DMS53 (cell line): ENCODE results near the gene IGSF3.
A peak's percentile ranks its signal among the peaks of the same experiment; 100 is the strongest.

ENCODE experiments used
- DNase-seq: peaks from one replicate; lab custom pipeline; 2025; lab: John Stamatoyannopoulos, UW

Gene IGSF3

DNA sequence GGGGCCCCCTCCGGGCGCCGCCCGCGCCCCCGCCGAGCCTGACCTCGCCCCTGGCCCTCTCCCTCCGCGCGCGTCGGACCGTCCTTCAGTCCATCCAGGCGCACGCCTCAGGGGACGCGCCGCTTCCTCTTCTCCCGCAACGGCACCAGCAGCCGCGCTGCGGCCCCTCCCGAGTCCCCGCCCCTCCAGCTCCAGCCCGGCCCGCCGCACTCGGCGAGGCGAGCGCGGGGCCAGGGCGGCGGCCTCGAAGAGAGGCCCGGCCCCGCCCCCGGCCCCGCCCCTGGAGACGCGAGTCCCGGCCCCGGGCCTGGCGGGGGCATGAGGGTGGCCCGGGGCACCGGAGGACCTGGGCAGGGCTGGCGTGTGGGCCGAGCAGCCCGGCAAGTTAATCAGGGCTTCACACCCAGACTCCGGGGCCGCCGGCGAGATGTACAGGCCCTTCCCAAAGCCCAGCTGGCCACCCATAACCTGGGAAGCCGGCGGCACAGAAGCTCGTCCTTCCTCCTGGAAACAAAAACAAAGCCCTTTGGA is at the start of gene IGSF3:
Gene IGSF3, minus strand, starts transcription at position 159 of the 531 bp plus-strand sequence. CDS start 1,407 bp downstream, outside the sequence.
- DNase-seq = peak; percentile 75

DNA sequence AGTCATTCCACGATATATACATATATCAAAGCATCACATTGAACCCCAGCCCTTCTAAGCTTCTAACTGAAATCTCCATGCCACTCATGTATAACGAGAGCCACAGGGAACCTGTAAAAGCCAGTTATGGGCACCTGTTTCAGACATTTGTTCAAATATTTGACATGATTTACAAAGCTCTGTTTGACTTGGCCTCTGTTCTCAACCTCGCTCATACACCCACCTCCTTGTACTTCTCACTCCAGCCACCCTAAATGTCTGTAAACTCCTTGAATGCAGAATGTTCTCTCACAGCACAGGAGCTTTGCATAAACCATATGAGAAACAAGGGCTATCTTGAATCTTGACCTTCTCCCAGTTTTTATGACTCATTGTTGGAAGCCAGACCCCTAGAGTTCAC is 49.8 kb upstream of the IGSF3 start:
- peak; percentile 56 for DNase-seq

DNA sequence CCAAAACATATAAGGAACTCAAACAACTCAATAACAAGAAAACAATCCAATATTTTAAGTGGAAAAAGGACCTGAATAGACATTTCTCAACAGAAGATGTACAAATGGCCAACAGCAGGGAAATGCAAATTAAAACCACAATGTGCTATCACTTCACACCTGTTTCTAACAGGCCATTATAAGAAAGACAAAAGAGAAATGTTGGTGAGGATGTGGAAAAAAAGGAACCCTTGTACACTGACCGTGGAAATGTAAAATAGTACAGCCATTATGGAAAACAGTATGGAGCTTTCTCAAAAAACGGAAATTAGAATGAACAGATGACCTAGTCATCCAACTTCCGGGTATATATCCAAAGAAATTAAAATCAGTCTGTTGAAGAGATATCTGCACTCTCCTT is 48.9 kb upstream of the IGSF3 start:
- no peak for DNase-seq

DNA sequence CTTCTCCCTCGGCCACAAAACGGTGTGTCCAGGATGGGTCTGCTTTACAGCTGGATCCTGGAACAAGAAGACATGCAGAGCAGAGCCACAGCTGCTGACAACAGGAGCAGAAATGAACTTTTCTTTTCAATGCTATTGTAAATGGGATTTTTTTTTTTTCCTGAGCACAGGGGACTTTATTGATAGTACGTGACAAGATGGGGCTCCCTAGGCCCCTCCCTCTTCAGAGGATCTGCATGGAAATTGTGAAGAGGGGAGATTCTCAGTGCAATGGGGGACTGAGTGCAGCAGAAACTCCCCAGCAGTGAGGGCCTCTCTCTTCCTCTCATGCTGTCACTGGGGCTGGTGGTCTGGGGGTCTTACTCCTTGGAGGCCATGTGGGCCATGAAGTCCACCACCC is 45.9 kb upstream of the IGSF3 start:
- no peak for DNase-seq

DNA sequence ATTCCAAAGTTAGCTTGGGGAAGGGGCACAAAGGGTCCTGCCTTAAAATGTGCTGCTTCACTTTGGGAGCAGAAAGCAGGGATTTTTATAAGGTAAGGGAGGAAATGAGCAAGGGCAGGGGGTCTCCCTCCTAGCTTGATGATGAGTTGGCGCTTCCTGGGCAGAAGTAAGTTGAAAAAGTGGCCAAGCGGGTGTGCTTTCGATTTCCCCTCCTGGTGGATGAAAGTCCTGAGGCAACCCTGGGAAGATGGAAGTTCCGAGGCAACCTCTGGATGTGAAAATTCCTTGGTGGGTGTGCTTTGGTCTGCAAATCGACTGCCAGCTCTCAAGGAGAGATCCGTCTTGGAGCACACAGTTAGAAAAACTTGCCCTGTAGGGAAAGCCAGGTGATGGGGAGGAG is 45.0 kb upstream of the IGSF3 start:
- DNase-seq = no peak

DNA sequence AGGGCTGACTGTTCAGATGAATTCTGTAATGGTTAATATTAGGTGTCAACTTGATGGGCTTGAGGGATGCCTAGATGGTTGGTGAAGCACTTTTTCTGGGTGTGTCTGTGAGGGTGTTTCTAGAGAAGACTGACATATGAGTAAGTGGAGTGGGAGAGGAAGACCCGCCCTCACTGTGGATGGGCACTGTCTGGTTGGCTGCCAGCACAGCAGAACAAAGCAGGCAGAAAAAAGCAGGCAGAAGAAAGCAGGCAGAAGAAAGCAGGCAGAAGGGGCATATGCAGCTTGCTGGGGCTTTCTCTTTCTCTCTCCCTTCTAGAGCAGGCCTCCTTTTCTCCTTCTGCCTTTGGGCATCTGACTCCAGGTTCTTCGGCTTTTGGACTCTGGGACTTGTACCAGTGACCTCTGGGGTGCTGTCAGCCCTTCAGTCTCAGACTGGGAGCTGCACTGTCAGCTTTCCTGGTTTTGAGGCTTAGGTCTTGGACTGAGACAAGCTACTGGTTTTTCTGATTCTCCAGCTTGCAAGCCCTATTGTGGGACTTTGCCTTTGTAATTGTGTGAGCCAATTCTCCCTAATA is 43.8 kb upstream of the IGSF3 start:
- DNase-seq = peak; percentile 50

DNA sequence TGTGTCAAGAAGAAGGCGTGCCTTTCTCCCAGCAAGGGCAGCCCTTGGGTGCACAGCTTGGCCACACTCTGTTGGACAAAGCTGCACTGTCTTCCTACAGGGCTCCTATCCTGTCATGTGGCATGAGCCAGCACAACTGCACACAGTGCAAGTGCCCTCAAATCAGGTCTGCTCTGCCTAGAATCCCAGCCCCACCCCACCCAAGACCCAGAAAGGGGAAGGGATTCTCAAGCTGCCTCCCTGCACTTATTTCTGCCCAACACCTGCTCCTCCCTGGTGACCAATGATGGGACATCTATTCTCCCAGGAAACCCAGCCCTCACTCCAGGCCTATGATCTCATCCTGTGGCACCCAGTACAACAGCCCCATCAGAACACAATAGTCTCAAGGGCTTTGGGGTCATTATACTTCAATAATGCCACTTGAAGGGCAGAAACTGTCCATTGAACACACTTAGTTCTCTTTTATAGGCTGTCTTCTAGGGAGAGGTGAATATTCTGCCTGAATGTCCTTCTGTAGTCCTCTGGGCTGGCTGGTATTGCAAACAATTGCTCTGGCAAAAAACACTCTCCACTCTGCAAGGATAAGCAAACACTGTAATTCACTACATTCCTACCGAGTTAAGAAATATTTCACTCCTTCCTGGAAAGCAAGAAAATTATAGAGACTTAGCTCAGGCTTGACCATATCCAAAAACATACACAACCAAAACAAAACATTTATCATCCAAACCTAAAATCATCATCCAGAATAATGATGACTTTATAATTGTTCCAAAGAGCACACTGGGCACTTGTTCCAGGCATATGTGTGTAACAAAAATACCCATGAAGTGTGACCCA is 43.1 kb upstream of the IGSF3 start:
- DNase-seq = peak; percentile 72

DNA sequence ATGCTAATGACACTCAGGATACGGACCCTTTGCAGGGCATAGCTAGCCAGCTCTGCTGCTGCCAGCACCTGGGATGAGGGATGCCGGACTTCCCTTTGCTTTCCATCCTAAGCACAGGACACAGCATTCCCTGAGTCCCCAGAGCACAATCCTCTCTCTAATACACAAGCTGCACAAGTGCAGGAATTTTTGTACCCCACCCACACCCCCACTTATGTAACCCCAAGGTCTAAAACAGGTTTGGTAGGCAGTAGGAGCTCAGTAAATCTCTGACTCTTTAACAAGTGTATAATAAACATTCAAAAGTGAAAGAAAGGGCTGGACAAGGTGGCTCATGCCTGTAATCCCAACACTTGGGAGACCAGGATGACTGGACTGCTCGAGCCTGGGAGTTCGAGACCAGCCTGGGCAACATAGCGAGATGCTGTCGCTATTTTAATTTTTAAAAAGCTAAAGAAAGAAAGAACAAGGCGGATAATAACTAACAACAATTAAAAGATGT is 42.2 kb upstream of the IGSF3 start:
- DNase-seq = no peak

DNA sequence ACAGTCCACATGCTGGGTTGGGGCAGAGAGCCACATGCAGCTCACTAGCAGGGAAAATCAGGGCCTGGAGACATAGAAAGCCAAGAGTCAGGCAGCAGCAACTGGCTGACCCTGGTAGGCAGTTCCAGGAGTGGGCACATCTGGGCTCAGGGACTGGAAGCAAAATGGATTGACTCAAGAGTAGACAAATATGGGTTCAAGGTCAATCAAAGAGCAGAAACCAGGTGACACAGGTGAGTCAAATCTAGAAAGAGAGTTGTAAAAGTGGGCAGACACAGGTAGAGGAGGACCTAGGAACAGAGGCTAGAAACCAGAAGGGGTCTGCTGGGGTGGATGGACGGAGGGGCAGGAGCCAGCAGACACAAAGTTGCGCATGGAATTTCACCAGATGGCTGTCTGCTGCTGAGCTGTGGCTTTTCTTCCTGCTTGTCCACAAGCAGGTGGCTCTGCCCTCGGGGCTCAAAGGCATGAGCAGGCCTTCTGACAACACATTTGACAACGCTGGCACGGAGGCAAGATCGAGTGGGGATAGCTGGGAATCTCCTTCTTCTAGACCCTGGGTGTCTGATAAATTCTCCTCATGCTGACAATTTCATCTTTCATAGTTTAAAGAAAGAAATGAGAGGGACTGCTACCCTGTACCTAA is 40.8 kb upstream of the IGSF3 start:
- no peak for DNase-seq

DNA sequence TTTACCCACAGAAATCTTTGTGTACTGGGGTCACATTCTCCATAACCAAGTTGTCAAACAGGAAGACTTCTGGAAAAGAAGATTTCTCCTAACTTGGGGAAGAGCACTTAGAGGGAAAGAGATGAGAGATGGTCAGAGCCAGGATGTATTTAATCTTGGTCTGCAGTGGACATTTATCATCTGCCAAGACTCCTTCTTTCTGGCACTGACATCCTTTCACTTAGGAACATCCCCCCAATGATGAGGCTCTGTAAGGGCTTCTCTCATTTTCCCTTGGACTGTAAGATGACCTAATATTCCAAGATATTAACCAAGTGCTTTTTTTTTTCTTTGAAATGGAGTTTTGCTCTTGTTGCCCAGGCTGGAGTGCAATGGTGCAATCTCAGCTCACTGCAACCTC is 39.3 kb upstream of the IGSF3 start:
- no peak for DNase-seq

DNA sequence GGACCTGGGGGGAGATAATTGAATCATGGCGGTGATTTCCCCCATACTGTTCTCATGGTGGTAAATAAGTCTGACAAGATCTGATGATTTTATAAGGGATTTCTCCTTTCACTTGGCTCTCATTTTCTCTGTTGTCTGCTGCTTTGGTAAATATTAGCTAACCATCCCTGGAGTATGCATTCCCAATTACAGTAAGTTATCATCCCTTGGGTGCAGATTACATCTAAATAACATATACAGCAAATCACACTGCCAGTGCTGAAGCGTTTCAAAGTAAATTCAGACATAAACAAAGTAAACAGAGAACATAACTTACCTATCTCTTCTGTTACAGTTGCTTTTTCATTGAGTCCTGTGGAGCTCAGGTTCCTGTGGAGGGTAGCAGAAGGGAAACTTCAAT is 38.6 kb upstream of the IGSF3 start:
- DNase-seq = no peak

DNA sequence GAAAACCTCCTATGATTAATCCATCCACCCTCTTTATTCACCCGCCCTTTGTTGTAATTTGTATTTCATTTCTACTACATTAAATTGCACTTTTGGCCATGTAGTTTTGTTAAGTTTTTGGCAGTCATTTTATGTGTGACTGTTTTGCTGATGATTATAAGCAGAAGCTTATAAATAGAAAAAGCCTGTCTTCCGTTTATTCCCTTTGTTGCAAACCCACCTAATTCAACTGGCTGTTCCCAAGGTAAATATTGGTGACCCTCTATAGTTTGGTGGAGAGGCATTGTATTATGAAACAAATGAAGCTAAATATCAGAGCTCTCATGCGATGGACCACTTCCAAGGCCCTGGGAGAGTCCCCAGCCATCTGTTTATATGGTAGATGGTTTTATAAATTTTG is 36.7 kb upstream of the IGSF3 start:
- DNase-seq = no peak

DNA sequence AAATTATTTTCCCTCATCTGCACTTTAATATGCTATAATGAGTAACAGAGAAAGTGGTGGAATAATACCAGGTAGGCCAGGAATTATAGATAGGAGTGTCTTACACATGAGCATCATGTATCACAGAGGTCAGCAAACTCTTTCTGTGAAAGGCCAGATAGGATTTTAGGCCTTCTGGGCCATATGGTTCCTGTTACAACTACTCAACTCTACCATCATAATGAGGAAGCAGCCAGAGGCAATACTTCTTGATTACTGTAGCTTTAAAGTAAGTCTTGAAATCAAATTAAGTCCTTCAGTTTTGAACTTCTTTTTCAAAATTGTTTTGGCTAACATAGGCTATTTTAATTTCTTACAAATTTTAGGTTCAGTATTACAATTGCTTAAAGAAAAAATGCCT is 32.1 kb upstream of the IGSF3 start:
- DNase-seq = no peak

DNA sequence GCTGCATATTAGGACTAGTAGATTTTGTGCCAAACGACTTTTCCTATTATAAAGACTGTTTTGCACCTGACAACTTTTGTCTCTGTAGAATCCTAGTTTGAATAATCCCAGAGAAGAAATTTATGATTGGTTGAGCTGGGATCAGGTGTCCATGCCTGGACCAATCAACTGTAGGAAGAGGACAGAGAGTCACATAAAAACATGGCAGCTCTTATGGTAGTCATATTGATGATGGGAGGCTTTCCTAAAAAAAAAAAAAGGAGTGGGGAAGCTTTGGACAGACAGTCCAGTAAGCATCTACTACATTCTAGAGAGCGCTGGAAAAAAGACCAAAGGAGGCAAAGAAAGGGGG is 30.7 kb upstream of the IGSF3 start:
- DNase-seq = no peak

DNA sequence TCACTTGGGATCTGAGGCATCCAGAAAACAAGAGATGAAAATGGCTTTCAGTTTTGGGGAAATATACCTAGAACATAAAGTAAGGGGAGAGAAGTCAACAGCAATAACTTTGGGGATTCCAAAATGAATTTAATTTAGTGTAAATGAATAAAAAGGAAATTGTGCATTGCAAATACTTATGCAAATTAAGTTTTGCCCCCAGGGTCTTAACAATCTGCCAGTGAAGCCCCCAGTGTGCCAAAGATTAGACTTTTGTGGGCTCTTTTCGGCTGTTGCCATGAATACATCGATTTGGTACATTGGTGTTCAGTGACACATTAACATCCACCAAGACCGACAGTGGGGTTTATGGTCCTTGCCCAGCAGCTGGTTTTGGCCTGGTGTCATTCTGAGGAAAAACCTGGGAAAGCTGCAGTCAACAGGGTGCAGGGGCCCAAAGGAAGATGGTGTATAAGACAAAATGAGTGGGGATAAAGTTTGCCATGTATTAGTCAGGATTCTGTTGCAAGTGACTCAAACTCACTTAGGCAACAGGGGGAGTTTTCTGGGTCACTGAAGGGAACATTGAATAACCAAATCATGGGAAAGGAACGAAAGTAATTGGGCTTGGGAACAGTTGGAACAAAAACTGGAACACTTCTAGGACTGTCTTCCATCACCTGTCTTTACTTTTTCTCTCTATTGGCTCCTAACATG is 30.2 kb upstream of the IGSF3 start:
- no peak for DNase-seq

DNA sequence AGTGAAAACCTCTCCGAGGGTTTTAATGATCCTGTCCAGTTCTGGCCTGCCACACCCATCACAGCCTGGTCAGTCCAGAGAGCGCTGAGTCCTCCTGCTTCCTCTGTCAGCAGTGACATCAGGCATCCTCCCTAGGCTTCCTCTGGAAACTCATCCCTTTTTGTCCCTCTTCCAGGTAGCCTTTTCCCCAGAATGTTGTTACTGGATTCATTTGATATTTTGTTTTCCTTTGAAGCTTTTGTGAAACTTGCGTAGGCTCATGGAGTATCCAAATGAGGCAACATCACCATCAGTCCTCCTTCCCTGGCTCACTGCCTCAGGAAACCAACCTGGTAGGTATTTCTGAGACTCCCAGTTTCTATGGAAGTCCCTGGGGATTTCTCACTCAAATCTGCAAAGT is 27.0 kb upstream of the IGSF3 start:
- no peak for DNase-seq

DNA sequence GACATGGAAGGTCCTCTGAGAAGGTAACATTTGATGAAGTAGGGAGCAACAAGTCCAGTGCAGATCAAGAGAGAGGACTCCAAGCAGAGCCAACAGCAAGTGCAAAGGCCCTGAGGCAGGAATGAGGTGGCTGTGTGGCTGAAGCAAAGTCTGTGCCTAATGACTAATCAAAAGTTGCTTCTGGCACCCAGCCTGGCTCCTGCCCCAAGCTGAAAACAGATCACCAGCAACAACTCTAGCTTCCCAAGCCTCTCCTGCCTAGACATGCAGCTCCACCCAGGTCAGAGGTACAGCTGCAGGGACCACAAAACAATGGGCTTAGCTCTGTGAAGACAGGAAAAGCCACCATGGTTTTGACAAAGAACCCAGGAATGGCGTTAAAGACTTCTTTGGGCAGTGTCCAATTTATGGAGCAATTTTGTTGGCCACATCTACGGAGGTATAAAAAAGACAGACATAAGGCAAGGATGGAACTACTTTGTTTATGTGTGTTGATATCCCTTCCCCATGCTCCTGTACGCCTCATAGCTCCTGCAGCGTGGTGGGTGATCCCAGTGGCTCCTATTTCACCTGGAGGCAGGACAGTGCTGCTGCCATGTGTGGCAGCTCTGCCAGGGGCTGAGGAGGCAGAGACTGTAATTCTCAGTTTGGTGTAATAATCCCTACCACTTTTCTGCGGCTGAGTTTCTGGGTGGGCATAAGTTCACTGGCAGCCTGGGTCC is 26.4 kb upstream of the IGSF3 start:
- DNase-seq = no peak

DNA sequence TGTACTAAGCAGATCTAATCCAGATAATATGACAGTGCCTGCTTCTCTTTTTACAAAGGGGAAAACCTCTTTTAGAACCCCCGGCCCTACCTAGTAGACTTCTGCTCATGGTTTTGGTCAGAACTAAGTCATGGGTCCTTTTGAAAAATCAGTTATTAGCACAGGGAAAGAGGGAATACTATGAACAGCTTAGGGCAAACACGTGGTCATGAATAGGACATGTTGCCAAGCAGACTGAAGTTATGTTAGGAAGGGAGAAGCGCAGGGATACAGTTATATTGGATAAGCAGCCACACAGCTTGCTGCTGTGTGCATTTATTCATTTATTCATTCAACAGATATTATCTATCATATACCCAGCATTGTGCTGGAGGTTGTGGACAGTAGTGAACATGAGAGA is 25.3 kb upstream of the IGSF3 start:
- DNase-seq = no peak

DNA sequence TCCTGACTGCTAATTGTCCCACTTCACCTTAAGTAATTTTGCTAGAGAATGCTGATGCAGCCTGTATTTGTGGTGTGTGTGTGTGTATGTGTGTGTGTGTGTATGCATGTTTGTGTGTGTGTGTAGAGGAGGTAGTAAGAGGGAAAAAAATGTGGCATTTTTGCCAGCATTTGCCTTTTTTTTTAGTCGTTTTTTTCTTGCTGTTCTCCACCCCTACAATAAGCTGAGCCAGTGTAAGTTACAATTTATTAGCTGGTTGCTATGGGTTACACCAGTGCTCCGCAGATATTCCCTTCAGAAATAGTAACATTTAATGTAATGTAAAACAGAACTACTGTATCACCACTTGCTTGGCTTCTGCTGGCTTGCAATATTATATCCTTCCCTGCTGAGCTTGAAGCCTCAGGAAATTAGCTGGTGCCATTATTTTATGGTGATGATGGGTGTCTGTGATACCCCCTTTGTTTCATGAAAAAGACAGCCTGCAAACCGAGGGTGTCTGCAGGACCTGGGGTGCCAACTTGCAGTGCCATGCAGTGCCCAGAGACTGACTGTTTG is 23.4 kb upstream of the IGSF3 start:
- no peak for DNase-seq

DNA sequence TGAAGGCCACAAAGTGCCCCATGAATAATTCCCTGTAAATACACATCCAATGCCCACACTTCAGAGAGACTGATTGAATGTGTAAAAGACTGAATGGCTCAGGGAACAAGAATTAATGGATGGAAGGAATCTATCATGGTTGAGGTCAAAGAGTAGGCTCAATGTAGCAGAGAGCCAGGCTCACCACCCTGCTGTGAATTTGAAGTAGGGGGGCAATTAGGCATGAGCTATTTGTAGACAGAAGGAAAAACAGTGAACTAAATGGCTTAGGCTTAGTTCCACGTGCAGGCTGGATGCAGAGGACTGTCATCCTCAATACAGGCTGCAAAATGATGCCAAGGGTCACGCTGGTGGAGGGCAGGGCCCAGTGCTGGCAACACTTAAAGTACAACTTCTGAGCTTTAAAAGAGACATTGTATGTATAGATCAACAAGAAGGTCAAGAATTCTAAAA is 22.9 kb upstream of the IGSF3 start:
- no peak for DNase-seq

DNA sequence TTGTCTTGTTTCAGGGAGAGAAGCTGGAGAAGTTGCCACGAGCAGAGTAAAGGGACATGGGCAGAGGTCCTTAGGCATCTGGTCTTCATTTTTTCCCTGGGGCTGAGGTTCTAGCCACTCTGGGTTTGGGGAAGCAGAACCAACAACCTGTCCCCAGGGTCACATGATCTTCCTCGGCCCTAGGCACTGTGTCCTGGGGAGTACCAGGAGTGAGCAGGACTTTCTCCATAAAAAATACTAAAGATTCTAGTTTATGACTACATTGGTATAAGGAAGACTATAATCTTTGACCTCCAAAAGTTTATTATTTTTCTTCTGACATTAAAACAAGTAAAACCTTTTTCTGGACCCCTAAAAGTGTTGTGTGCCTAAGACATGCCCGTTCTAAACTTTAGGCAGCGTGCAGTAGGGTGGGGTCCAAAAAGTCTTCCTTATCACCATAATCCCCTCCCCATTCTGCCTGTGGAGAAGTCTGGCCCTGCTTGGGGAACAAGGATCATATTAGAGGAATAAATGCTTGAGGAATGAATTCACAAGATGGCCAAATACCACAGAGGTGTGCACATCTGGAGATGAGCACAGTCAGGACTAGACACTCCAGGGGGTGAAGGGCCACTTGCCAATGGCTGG is 19.3 kb upstream of the IGSF3 start:
- DNase-seq = no peak
